Endothelial cell of umbilical vein (primary cell): ENCODE measurements around the gene TMEM127. TPM values are rescaled to one million over a fixed set of nuclear protein-coding genes. Genes with fewer than 3 reads are reported as not detected.

Source experiments
- BruUV-seq: library from RNA; stranded (reverse); fragments of 400-500 nt; replicated peaks from 2 replicates; lab custom pipeline; 2021; lab: Mats Ljungman, UMichigan
- CTCF ChIA-PET: fragments of 300-600, 350-600 bp; sonication (Branson Sonifier 250); formaldehyde crosslinking; loops from one replicate; lab custom pipeline; 2021; ENCODE audit warnings: antibody characterized with exemption, inconsistent platforms; lab: Charles Lee
- POLR2A ChIA-PET: fragments of 300-600, 350-600 bp; sonication (Branson Sonifier 250); formaldehyde crosslinking; loops from one replicate; lab custom pipeline; 2021; ENCODE audit warnings: antibody characterized with exemption, inconsistent platforms; lab: Charles Lee
- DNase-seq: peaks from one replicate; pipeline ENCODE4 v3.0.0-alpha.2; 2011; ENCODE audit warnings: low read depth, low spot score
- FAIRE-seq: peaks from 2 replicates; lab custom pipeline; 2011; peaks lifted over from hg19 to GRCh38; lab: Jason Lieb, UNC
- H2AFZ ChIP-seq: 2 replicates; pipeline ENCODE4 v1.6.0; 2012; ENCODE audit warnings: low read depth, low read length, control low read depth, inconsistent platforms
- H3K27ac ChIP-seq: 2 replicates; pipeline ENCODE4 v1.5.1; 2011; ENCODE audit warnings: low read depth, mild to moderate bottlenecking, control low read depth, low read length, moderate library complexity; ENCODE audit not compliant: insufficient read depth
- H3K27me3 ChIP-seq, 2 experiments: 2 replicates each; pipeline versions ENCODE4 v1.6.0 to v1.6.1; 2011; ENCODE audit warnings: low read length in 2 of 2, mixed read lengths in 1 of 2; ENCODE audit not compliant: control insufficient read depth in 2 of 2, insufficient read depth in 2 of 2
- H3K36me3 ChIP-seq, 2 experiments: 2 replicates in 1 of 2; 3 replicates in 1 of 2; pipeline ENCODE4 v1.5.1; 2011; ENCODE audit warnings: low read length in 2 of 2, mild to moderate bottlenecking in 1 of 2, moderate library complexity in 1 of 2; ENCODE audit not compliant: control insufficient read depth in 2 of 2, insufficient read depth in 2 of 2; ENCODE audit errors: extremely low read depth in 1 of 2
- H3K4me1 ChIP-seq: 3 replicates; pipeline ENCODE4 v1.5.1; 2011; ENCODE audit warnings: mild to moderate bottlenecking, low read length; ENCODE audit not compliant: control insufficient read depth, insufficient read depth; ENCODE audit errors: extremely low read depth
- H3K4me2 ChIP-seq: 2 replicates; pipeline ENCODE4 v1.6.1; 2011; ENCODE audit warnings: low read length, control low read depth, mixed read lengths; ENCODE audit not compliant: insufficient read depth
- H3K4me3 ChIP-seq, 3 experiments: fragments of 200-600 bp in 1 of 3; sonication (generic), shearing (Covaris generic) in 1 of 3; replicated peaks in 1 of 3; 2 replicates each; pipeline ENCODE4 v1.5.1; 2011 to 2016; ENCODE audit warnings: control low read depth in 3 of 3, low read length in 3 of 3, mild to moderate bottlenecking in 2 of 3, inconsistent platforms in 1 of 3, low read depth in 1 of 3, moderate library complexity in 1 of 3; ENCODE audit not compliant: insufficient read depth in 1 of 3
- H3K79me2 ChIP-seq: 2 replicates; pipeline ENCODE4 v1.6.0; 2012; ENCODE audit warnings: low read length, inconsistent platforms; ENCODE audit not compliant: control insufficient read depth, insufficient read depth
- H3K9ac ChIP-seq: replicated peaks from 2 replicates; pipeline ENCODE3; 2011; ENCODE audit warnings: low read length, control low read depth; ENCODE audit not compliant: insufficient read depth; ENCODE audit errors: extremely low read depth
- H3K9me1 ChIP-seq: replicated peaks from 3 replicates; pipeline ENCODE4 v1.6.0; 2011; ENCODE audit warnings: mild to moderate bottlenecking, low read length; ENCODE audit not compliant: control insufficient read depth, insufficient read depth; ENCODE audit errors: extremely low read depth
- H3K9me3 ChIP-seq: replicated peaks from 2 replicates; pipeline ENCODE4 v1.5.1; 2012; ENCODE audit warnings: low read length, inconsistent platforms; ENCODE audit not compliant: control insufficient read depth, insufficient read depth
- H4K20me1 ChIP-seq: replicated peaks from 2 replicates; pipeline ENCODE3; 2011; ENCODE audit warnings: mild to moderate bottlenecking, low read length; ENCODE audit not compliant: control insufficient read depth, insufficient read depth; ENCODE audit errors: extremely low read depth
- CTCF ChIP-seq, 2 donors: IDR thresholded peaks; 1 replicate in 1 of 2; 2 replicates in 1 of 2; pipeline ENCODE4 v1.5.1; 2011; ENCODE audit warnings: low read length in 2 of 2, mild to moderate bottlenecking in 2 of 2, moderate library complexity in 2 of 2, control low read depth in 1 of 2, inconsistent platforms in 1 of 2, low read depth in 1 of 2; ENCODE audit not compliant: insufficient read depth in 1 of 2; ENCODE audit errors: extremely low read depth in 1 of 2
- EZH2 ChIP-seq: IDR thresholded peaks from 2 replicates; pipeline ENCODE4 v1.6.1; 2012; ENCODE audit warnings: borderline replicate concordance, low read depth, mild to moderate bottlenecking, moderate library complexity, low read length, inconsistent platforms; ENCODE audit not compliant: severe bottlenecking
- FOS ChIP-seq: IDR thresholded peaks from 2 replicates; pipeline ENCODE4 v1.6.1; 2011; ENCODE audit warnings: mild to moderate bottlenecking, low read length, moderate library complexity, borderline replicate concordance; ENCODE audit not compliant: insufficient read depth
- GATA2 ChIP-seq: IDR thresholded peaks from 2 replicates; pipeline ENCODE4 v1.7.0; 2011; ENCODE audit warnings: low read depth, mild to moderate bottlenecking, moderate library complexity, mixed read lengths, low read length; ENCODE audit not compliant: insufficient read length, insufficient read depth
- JUN ChIP-seq: IDR thresholded peaks from 2 replicates; pipeline ENCODE4 v1.6.1; 2011; ENCODE audit warnings: borderline replicate concordance, low read depth; ENCODE audit not compliant: insufficient read length, insufficient read depth
- MAX ChIP-seq: IDR thresholded peaks from 2 replicates; pipeline ENCODE4 v1.6.1; 2011; ENCODE audit not compliant: insufficient read depth, insufficient read length
- MYC ChIP-seq: IDR thresholded peaks from one replicate; pipeline ENCODE4 v1.6.1; 2011; ENCODE audit warnings: mild to moderate bottlenecking, low read depth, low read length
- POLR2A ChIP-seq: IDR thresholded peaks from 2 replicates; pipeline ENCODE4 v1.6.1; 2012; ENCODE audit warnings: low read depth, mild to moderate bottlenecking, control low read depth, low read length
- POLR2AphosphoS5 ChIP-seq: IDR thresholded peaks from 2 replicates; pipeline ENCODE4 v1.6.1; 2012; ENCODE audit warnings: low read depth, mild to moderate bottlenecking, control low read depth, low read length, moderate library complexity; ENCODE audit not compliant: insufficient read depth
- dilution Hi-C: fragments of 300-500 bp; cut with MboI; formaldehyde crosslinking; loops from one replicate; pipeline ENCODE4 v1.15.0; 2019; ENCODE audit warnings: low sequenced_read_pairs; ENCODE audit not compliant: extremely low pct_ligation_motif_present
- intact Hi-C: fragments of 100-400 bp; cut with micrococcal nuclease; formaldehyde crosslinking; loops from one replicate; pipeline ENCODE4 v1.10.0; 2022
- polyA plus RNA-seq, 4 experiments: library from polyadenylated mRNA; depleted of rRNA in 3 of 4; stranded (reverse) in 3 of 4; unstranded in 1 of 4; fragments of >200 nt; gene quantifications; 2 replicates each; pipeline versions ENCODE4 v1.2.1 to v1.2.3, GENCODE V29; 2011 to 2012; ENCODE audit warnings: missing spikeins in 1 of 4
- total RNA-seq: library from RNA; stranded (reverse); gene quantifications from 2 replicates; pipeline ENCODE4 v1.2.3, GENCODE V29; 2021

TMEM127 gene
- total and polyA plus RNA-seq, 2 donors (not counting 3 experiments of a cell fraction or from before 2014, with no cell fraction given): 48.4 to 75.7 TPM

GRCh38 chr2:96252526-96252925 is 13.3 kb downstream of the TMEM127 start:
- peaks cover 35% of the 10 kb centered on the region for H3K4me1 ChIP-seq
- H2AFZ ChIP-seq: no peak overlapping the region
- FAIRE-seq (no peak), DNase-seq (no peak)
- no peak overlapping the region for H3K4me2 ChIP-seq
- no TSS peak for BruUV-seq
- no peaks in the 10 kb centered on the region for H3K9me3 ChIP-seq
- dilution Hi-C loops: no loop called here
- H3K27ac ChIP-seq: no peak overlapping the region
- POLR2A ChIA-PET: no interaction called here
- CTCF ChIA-PET: interaction anchor here (1.0 to 3.2 kb wide), 3 partner anchors 8 to 114 kb away, joined by 3 to 16 read pairs (median 10); no protein-coding TSS in a partner anchor
- no peaks in the 10 kb centered on the region for H3K27me3 ChIP-seq
- H4K20me1 ChIP-seq: no peaks in the 10 kb centered on the region
- no peak overlapping the region for H3K4me3 ChIP-seq
- peaks cover 5 to 14% of the 10 kb centered on the region in 2 experiments for H3K36me3 ChIP-seq
- intact Hi-C loops: no loop called here
- H3K9me1 ChIP-seq: no peaks in the 10 kb centered on the region
- H3K9ac ChIP-seq: no peak overlapping the region
- TF ChIP-seq POLR2A (no peak), EZH2 (no peak), JUN (no peak), MAX (no peak), FOS (no peak), MYC (no peak), CTCF (IDR thresholded peaks at IDR 0.05; ENCODE audit: extremely low read depth in 1 of 2, insufficient read depth in 1 of 2, low read depth in 1 of 2, low read length in 2 of 2) (no peak), POLR2AphosphoS5 (no peak), GATA2 (no peak)
- peaks cover 5% of the 10 kb centered on the region for H3K79me2 ChIP-seq
